ENCODE data around the gene KLHL6.

KLHL6 gene

GRCh38 chr3:183464480-183464879, 91.0 kb downstream of the KLHL6 start:
- H3K27ac ChIP-seq, result no peak overlapping the region
- H3K4me1 ChIP-seq, result peaks cover 8 to 23% (median 16%) of the 10 kb centered on the region in 10 experiments
- H3K4me3 ChIP-seq, result no peak overlapping the region
- no peaks in the 10 kb centered on the region for H3K36me3 ChIP-seq
- no peaks in the 10 kb centered on the region for H4K20me1 ChIP-seq
- H3K9me3 ChIP-seq (replicated peaks in 1 of 11), result peaks cover 11 to 15% (median 13%) of the 10 kb centered on the region in 11 experiments; a peak in 19 of 22 replicates
- H3K9ac ChIP-seq, result no peak overlapping the region
- H3K4me2 ChIP-seq, result no peak overlapping the region
- no peaks in the 10 kb centered on the region for H3K27me3 ChIP-seq
- TF ChIP-seq Cebpa-rat (IDR thresholded peaks at IDR 0.05), result no peak

DNA sequence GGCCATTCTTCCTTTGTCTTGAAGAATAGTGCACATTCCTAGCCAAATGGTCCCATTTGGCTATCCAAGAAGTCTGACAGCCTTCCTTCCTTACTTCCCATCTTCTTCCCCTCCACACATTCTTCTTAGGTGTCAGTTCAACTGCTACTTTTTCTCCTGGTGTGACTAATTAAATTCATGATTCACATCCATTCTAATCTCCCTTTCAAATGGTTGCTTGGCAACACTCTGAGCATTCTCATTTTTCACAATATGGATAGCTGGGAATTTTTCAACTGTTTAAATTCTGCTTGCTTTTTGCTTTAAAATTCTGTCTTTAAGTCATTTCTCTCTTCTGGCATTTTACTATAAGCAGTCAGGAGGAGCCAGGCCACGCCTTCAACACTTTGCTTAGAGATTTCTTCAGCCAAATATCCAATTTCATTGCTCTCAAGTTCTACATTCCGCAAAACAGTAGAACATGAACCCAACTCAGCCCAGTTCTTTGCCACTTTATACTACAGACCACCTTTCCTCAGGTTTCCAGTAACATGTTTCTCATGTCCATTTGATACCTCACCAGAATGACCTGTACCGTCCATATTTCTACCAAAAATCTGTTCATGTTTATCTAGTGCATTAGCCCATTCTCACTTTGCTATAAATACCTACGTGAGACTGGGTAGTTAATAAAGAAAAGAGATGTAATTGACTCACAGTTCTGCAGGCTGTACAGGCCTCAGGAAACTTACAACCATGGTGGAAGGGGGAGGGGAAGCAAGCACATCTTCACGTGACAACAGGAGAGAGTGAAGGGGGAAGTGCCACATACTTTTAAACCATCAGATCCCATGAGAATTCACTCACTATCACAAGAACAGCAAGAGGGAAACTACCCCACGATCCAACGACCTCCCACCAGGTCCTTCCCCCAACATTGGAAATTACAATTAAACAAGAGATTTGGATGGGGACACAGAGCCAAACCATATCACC, 95.1 kb downstream of the KLHL6 start:
- no peak for TF ChIP-seq Cebpa-rat (IDR thresholded peaks at IDR 0.05)
- H3K4me3 ChIP-seq, result no peak overlapping the region
- H3K9ac ChIP-seq, result no peak overlapping the region
- H4K20me1 ChIP-seq, result no peaks in the 10 kb centered on the region
- peak overlapping the region; percentile 10 to 46 (median 30); a peak in 16 of 22 replicates for H3K4me2 ChIP-seq
- H3K4me1 ChIP-seq, result peaks cover 5 to 9% (median 7%) of the 10 kb centered on the region in 10 experiments; a peak in 16 of 20 replicates
- H3K36me3 ChIP-seq, result peaks cover under 1 to 15% (median 7%) of the 10 kb centered on the region in 11 experiments; a peak in 15 of 22 replicates
- H3K27me3 ChIP-seq, result no peaks in the 10 kb centered on the region
- H3K27ac ChIP-seq, result no peak overlapping the region
- peaks cover 11 to 19% (median 14%) of the 10 kb centered on the region in 11 experiments; a peak in 19 of 22 replicates for H3K9me3 ChIP-seq (replicated peaks in 1 of 11)

- no peak for TF ChIP-seq Cebpa-rat (IDR thresholded peaks at IDR 0.05)
- H4K20me1 ChIP-seq, result no peaks in the 10 kb centered on the region
- H3K9ac ChIP-seq, result no peak overlapping the region
- no peak overlapping the region for H3K4me2 ChIP-seq
- no peak overlapping the region for H3K4me3 ChIP-seq
- H3K27ac ChIP-seq, result no peak overlapping the region
- H3K36me3 ChIP-seq, result peaks cover 28 to 52% (median 40%) of the 10 kb centered on the region in 11 experiments
- peaks cover 5 to 10% (median 6%) of the 10 kb centered on the region in 11 experiments; a peak in 19 of 22 replicates for H3K9me3 ChIP-seq (replicated peaks in 1 of 11)
- H3K4me1 ChIP-seq, result peaks cover 0 to 1% (median 0%) of the 10 kb centered on the region in 10 experiments; a peak in 3 of 20 replicates
- H3K27me3 ChIP-seq, result no peaks in the 10 kb centered on the region
These were observed 100.4 kb downstream of the KLHL6 start for GRCh38 chr3:183455089-183455488.

DNA sequence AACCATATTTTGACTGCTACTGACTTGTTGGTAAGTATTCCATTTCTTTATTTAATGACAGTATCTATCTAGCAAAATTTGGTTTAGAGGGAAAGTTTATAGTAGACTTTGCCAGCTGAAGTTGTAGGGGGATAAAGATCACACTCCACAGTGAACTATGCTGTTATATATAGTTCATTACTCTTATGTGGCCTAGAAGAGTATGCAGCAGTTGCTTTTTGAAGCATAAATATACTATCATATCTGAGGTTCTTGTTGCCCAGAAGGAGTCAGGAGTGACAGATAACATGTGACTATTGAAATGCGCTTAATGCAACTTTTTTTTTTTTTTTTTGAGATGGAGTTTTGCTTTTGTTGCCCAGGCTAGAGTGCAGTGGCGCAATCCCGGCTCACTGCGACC, 101.4 kb downstream of the KLHL6 start:
- no peaks in the 10 kb centered on the region for H3K9me3 ChIP-seq (replicated peaks in 1 of 11)
- peaks cover 6 to 12% (median 9%) of the 10 kb centered on the region in 10 experiments; a peak in 16 of 20 replicates for H3K4me1 ChIP-seq
- H3K4me2 ChIP-seq, result no peak overlapping the region
- H3K27me3 ChIP-seq, result no peaks in the 10 kb centered on the region
- no peak overlapping the region for H3K27ac ChIP-seq
- no peak for TF ChIP-seq Cebpa-rat (IDR thresholded peaks at IDR 0.05)
- no peak overlapping the region for H3K4me3 ChIP-seq
- peaks cover 28 to 52% (median 40%) of the 10 kb centered on the region in 11 experiments for H3K36me3 ChIP-seq
- H3K9ac ChIP-seq, result no peak overlapping the region
- no peaks in the 10 kb centered on the region; a peak in 1 of 22 replicates for H4K20me1 ChIP-seq

DNA sequence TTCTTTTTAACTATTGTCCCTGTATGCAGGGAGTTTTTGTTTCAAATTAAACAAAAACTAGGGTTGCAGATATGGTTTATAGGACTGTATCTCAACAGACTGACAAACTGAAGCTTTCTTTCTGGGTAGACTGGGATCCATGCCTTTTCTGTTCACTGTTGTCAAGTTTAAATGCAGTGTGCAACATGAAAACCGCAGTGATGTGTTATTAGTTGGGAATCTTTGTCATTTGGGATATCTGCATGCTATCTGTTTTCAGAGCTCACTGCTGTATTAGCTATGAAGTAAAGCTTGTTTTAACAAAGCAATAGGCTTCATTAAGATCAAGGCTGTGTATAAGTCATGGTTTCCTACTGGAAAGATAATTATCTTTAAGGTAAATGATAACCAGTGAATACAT, 105.7 kb downstream of the KLHL6 start:
- peak overlapping the region in 9 of 11 experiments; percentile 28 to 88 (median 83); a peak in 14 of 22 replicates for H3K4me2 ChIP-seq

DNA sequence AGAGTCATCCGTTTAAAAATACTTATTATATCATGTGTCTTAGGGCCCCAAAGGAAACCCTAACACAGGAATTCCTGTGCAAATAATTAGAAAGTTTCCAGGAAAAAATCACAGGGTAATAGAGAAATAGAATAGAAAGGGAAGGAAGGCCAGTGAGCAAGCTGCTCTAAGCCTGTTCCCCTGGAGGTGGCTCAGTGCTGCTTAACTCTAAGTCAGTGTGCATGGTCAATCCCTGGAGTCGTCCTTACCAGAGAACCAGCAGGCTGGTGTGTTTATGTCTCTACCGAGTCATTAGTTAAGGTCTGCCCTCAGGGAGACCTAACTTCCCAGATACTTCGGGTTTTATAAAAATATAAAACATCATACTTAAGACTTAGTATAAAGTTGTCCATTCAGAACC, 106.1 kb downstream of the KLHL6 start:
- H3K27ac ChIP-seq, result no peak overlapping the region
- peak overlapping the region in 9 of 11 experiments; percentile 28 to 88 (median 83); a peak in 15 of 22 replicates for H3K4me2 ChIP-seq
- no peak overlapping the region for H3K4me3 ChIP-seq

More for the DNA sequence above, 105.7 kb downstream of the KLHL6 start:
- Histone ChIP-seq H3K9me3 (replicated peaks in 1 of 11) (peaks cover 0 to 5% (median 1%) of the 10 kb centered on the region in 11 experiments; a peak in 12 of 22 replicates), H3K27ac (no peak overlapping the region), H3K9ac (peak overlapping the region in 1 of 11 experiments; percentile 2; a peak in 1 of 22 replicates), H3K4me3 (no peak overlapping the region), H3K36me3 (peaks cover 21 to 32% (median 28%) of the 10 kb centered on the region in 11 experiments), H3K4me1 (peaks cover 11 to 31% (median 21%) of the 10 kb centered on the region in 10 experiments), H4K20me1 (no peaks in the 10 kb centered on the region; a peak in 1 of 22 replicates), H3K27me3 (no peaks in the 10 kb centered on the region)
- no peak for TF ChIP-seq Cebpa-rat (IDR thresholded peaks at IDR 0.05)

GRCh38 chr3:183448369-183449128, 107.0 kb downstream of the KLHL6 start:
- Histone ChIP-seq H3K36me3 (peaks cover 14 to 21% (median 17%) of the 10 kb centered on the region in 11 experiments; a peak in 21 of 22 replicates), H3K4me1 (peaks cover 11 to 31% (median 21%) of the 10 kb centered on the region in 10 experiments), H3K9me3 (replicated peaks in 1 of 11) (peaks cover 12 to 17% (median 14%) of the 10 kb centered on the region in 11 experiments), H3K4me3 (peak overlapping the region; percentile 74 to 89 (median 80)), H3K27ac (peak overlapping the region in 1 of 11 experiments; percentile 81; a peak in 1 of 22 replicates), H3K4me2 (peak overlapping the region; percentile 65 to 90 (median 84)), H3K27me3 (no peaks in the 10 kb centered on the region), H3K9ac (peak overlapping the region; percentile 67 to 84 (median 80); a peak in 15 of 22 replicates), H4K20me1 (no peaks in the 10 kb centered on the region; a peak in 1 of 22 replicates)
- TF ChIP-seq Cebpa-rat (IDR thresholded peaks at IDR 0.05), result no peak

More for the DNA sequence above, 106.1 kb downstream of the KLHL6 start:
- Histone ChIP-seq H3K9me3 (replicated peaks in 1 of 11) (peaks cover 3 to 9% (median 5%) of the 10 kb centered on the region in 11 experiments; a peak in 18 of 22 replicates), H3K36me3 (peaks cover 18 to 28% (median 24%) of the 10 kb centered on the region in 11 experiments; a peak in 21 of 22 replicates), H4K20me1 (no peaks in the 10 kb centered on the region; a peak in 1 of 22 replicates), H3K9ac (peak overlapping the region in 1 of 11 experiments; percentile 2; a peak in 1 of 22 replicates), H3K27me3 (no peaks in the 10 kb centered on the region), H3K4me1 (peaks cover 11 to 31% (median 21%) of the 10 kb centered on the region in 10 experiments)
- no peak for TF ChIP-seq Cebpa-rat (IDR thresholded peaks at IDR 0.05)

All from BLaER1 treated with 17β-estradiol and CSF1 and Interleukin-3, amounts not matched to agents 10 nM and 100 nM (cell line).